WTC11 (cell line): ENCODE data around the gene LMO3. TPM values are rescaled to one million over a fixed set of nuclear protein-coding genes. Genes with fewer than 3 reads are reported as not detected.

Experiments
- ATAC-seq: fragments of 200-7000 bp; cut with Tn5 transposase; 2 replicates; pipeline ENCODE4 v1.10.0; 2021; ENCODE audit warnings: mild to moderate bottlenecking, moderate library complexity
- CTCF ChIA-PET: fragments of 300-600 bp; sonication (Branson Sonifier 250); formaldehyde crosslinking; loops from one replicate; lab custom pipeline; 2021; ENCODE audit warnings: antibody characterized with exemption; lab: Charles Lee
- POLR2A ChIA-PET: fragments of 350-600 bp; sonication (Branson Sonifier 250); formaldehyde crosslinking; loops from one replicate; lab custom pipeline; 2021; ENCODE audit warnings: antibody characterized with exemption; lab: Charles Lee
- DNase-seq: peaks from one replicate; pipeline ENCODE4 v3.0.0; 2021; ENCODE audit warnings: low spot score
- H3K27ac Mint-ChIP-seq: 2 replicates; pipeline ENCODE4 v1.8.0; 2021; ENCODE audit warnings: mixed read lengths
- H3K27me3 Mint-ChIP-seq: 2 replicates; pipeline ENCODE4 v1.8.0; 2021; ENCODE audit warnings: low read depth, mild to moderate bottlenecking, moderate library complexity, mixed read lengths
- H3K36me3 Mint-ChIP-seq: 2 replicates; pipeline ENCODE4 v1.8.0; 2021; ENCODE audit warnings: mixed read lengths
- H3K4me1 Mint-ChIP-seq: 2 replicates; pipeline ENCODE4 v1.8.0; 2022; ENCODE audit warnings: mixed read lengths
- H3K4me3 Mint-ChIP-seq: 2 replicates; pipeline ENCODE4 v1.8.0; 2021; ENCODE audit warnings: mild to moderate bottlenecking, moderate library complexity, mixed read lengths
- H3K9me3 Mint-ChIP-seq: 2 replicates; pipeline ENCODE4 v1.8.0; 2021; ENCODE audit warnings: mixed read lengths
- AFF4 ChIP-seq: sonication (generic); formaldehyde crosslinking; IDR thresholded peaks from 2 replicates; pipeline ENCODE4 v1.8.1; 2023; ENCODE audit warnings: mild to moderate bottlenecking, missing genetic modification reagents, borderline replicate concordance
- CBFB ChIP-seq: sonication (generic); formaldehyde crosslinking; IDR thresholded peaks from 2 replicates; pipeline ENCODE4 v1.8.1; 2022; ENCODE audit warnings: mild to moderate bottlenecking, low read depth, missing genetic modification reagents
- CREB1 ChIP-seq: sonication (generic); formaldehyde crosslinking; IDR thresholded peaks from 2 replicates; pipeline ENCODE4 v1.8.0; 2023; ENCODE audit warnings: mild to moderate bottlenecking, missing genetic modification reagents
- ELF4 ChIP-seq: sonication (generic); formaldehyde crosslinking; IDR thresholded peaks from 2 replicates; pipeline ENCODE4 v1.8.1; 2022; ENCODE audit warnings: low read depth, mild to moderate bottlenecking, moderate library complexity, missing genetic modification reagents
- ESRRA ChIP-seq: sonication (generic); formaldehyde crosslinking; IDR thresholded peaks from 2 replicates; pipeline ENCODE4 v1.8.1; 2022; ENCODE audit warnings: mild to moderate bottlenecking, missing genetic modification reagents, borderline replicate concordance
- FOXK1 ChIP-seq: sonication (generic); formaldehyde crosslinking; IDR thresholded peaks from 2 replicates; pipeline ENCODE4 v1.8.0; 2022; ENCODE audit warnings: mild to moderate bottlenecking, moderate library complexity, missing genetic modification reagents
- GABPB1 ChIP-seq: sonication (generic); formaldehyde crosslinking; IDR thresholded peaks from 2 replicates; pipeline ENCODE4 v1.8.1; 2023; ENCODE audit warnings: mild to moderate bottlenecking, missing genetic modification reagents
- GRHL2 ChIP-seq: fragments of 250-450 bp; sonication (Bioruptor Pico); IDR thresholded peaks from 2 replicates; pipeline ENCODE4 v1.8.0; 2022; ENCODE audit warnings: mild to moderate bottlenecking, moderate library complexity; ENCODE audit not compliant: insufficient replicate concordance, severe bottlenecking
- IRF1 ChIP-seq: sonication (generic); formaldehyde crosslinking; IDR thresholded peaks from 2 replicates; pipeline ENCODE4 v1.8.0; 2023; ENCODE audit warnings: missing genetic modification reagents
- KAT7 ChIP-seq: sonication (generic); formaldehyde crosslinking; IDR thresholded peaks from 2 replicates; pipeline ENCODE4 v1.8.1; 2023; ENCODE audit warnings: missing genetic modification reagents, mild to moderate bottlenecking, borderline replicate concordance
- MAX ChIP-seq: sonication (generic); formaldehyde crosslinking; IDR thresholded peaks from 2 replicates; pipeline ENCODE4 v1.8.0; 2022; ENCODE audit warnings: mild to moderate bottlenecking, missing genetic modification reagents
- MXD4 ChIP-seq: fragments of 250-450 bp; sonication (Bioruptor Pico); IDR thresholded peaks from 2 replicates; pipeline ENCODE4 v1.8.0; 2021; ENCODE audit warnings: mild to moderate bottlenecking, moderate library complexity, borderline replicate concordance
- NFE2L1 ChIP-seq: sonication (generic); formaldehyde crosslinking; IDR thresholded peaks from 2 replicates; pipeline ENCODE4 v1.8.1; 2023; ENCODE audit warnings: missing genetic modification reagents
- NR1H2 ChIP-seq: sonication (generic); formaldehyde crosslinking; IDR thresholded peaks from 2 replicates; pipeline ENCODE4 v1.9.0; 2021; ENCODE audit warnings: mild to moderate bottlenecking, moderate library complexity, missing genetic modification reagents
- NR2C2 ChIP-seq: sonication (generic); formaldehyde crosslinking; IDR thresholded peaks from 2 replicates; pipeline ENCODE4 v1.8.0; 2022; ENCODE audit warnings: mild to moderate bottlenecking, missing genetic modification reagents
- PREB ChIP-seq: sonication (generic); formaldehyde crosslinking; IDR thresholded peaks from 2 replicates; pipeline ENCODE4 v1.8.1; 2022; ENCODE audit warnings: mild to moderate bottlenecking, missing genetic modification reagents, moderate library complexity, borderline replicate concordance
- PRRX2 ChIP-seq: fragments of 250-450 bp; sonication (Bioruptor Pico); IDR thresholded peaks from 2 replicates; pipeline ENCODE4 v1.8.0; 2021; ENCODE audit warnings: mild to moderate bottlenecking
- SMAD3 ChIP-seq: sonication (generic); formaldehyde crosslinking; IDR thresholded peaks from 2 replicates; pipeline ENCODE4 v1.8.0; 2022; ENCODE audit warnings: missing genetic modification reagents, mild to moderate bottlenecking, borderline replicate concordance
- ZBTB21 ChIP-seq: sonication (generic); formaldehyde crosslinking; IDR thresholded peaks from 2 replicates; pipeline ENCODE4 v1.8.1; 2023; ENCODE audit warnings: mild to moderate bottlenecking, missing genetic modification reagents, borderline replicate concordance
- ZNF121 ChIP-seq: sonication (generic); formaldehyde crosslinking; IDR thresholded peaks from 2 replicates; pipeline ENCODE4 v1.8.0; 2023; ENCODE audit warnings: missing genetic modification reagents
- ZNF416 ChIP-seq: fragments of 250-450 bp; sonication (Bioruptor Pico); IDR thresholded peaks from 2 replicates; pipeline ENCODE4 v1.9.0; 2021; ENCODE audit warnings: mild to moderate bottlenecking, inconsistent platforms
- ZNF425 ChIP-seq: fragments of 250-450 bp; sonication (Bioruptor Pico); conservative IDR thresholded peaks from 2 replicates; pipeline ENCODE4 v1.9.0; 2021; ENCODE audit warnings: mild to moderate bottlenecking
- ZNF671 ChIP-seq: fragments of 250-450 bp; sonication (Bioruptor Pico); IDR thresholded peaks from 2 replicates; pipeline ENCODE4 v1.8.0; 2021; ENCODE audit warnings: mild to moderate bottlenecking
- total RNA-seq: library from RNA; stranded (reverse); gene quantifications from 3 replicates; pipeline ENCODE4 v1.2.3, GENCODE V29; 2021
- TF ChIP-seq, protein P1 (sequence below): sonication (generic); formaldehyde crosslinking; IDR thresholded peaks from 2 replicates; pipeline ENCODE4 v1.8.1; 2023; ENCODE audit warnings: mild to moderate bottlenecking, missing genetic modification reagents, moderate library complexity

The LMO3 gene
- total RNA-seq, 1 experiment from 2014 or later: 29.8 TPM

GRCh38 chr12:16600525-16600924 is 5.4 kb downstream of the LMO3 start:
- Mint-ChIP-seq H3K9me3 (no peaks in the 10 kb centered on the region), H3K4me3 (no peak overlapping the region), H3K27ac (no peak overlapping the region), H3K36me3 (no peaks in the 10 kb centered on the region), H3K27me3 (peaks cover 10% of the 10 kb centered on the region), H3K4me1 (peaks cover 62% of the 10 kb centered on the region)
- TF ChIP-seq FOXK1 (CRISPR knock-in tag) (no peak), ZNF416 (no peak), NFE2L1 (CRISPR knock-in tag) (no peak), PREB (CRISPR knock-in tag) (no peak), GABPB1 (CRISPR knock-in tag) (no peak), ZNF425 (CRISPR knock-in tag) (no peak), ESRRA (no peak), NR2C2 (CRISPR knock-in tag) (no peak), ELF4 (CRISPR knock-in tag) (no peak)
- DNase-seq (no peak), ATAC-seq (no peak)
- CTCF ChIA-PET: no interaction called here
- POLR2A ChIA-PET: no interaction called here

- ChIA-PET POLR2A (no interaction called here), CTCF (no interaction called here)
- peaks cover 1% of the 10 kb centered on the region for H3K27me3 Mint-ChIP-seq
- no peak overlapping the region for H3K4me3 Mint-ChIP-seq
- no peak for ATAC-seq
- no peak overlapping the region; the same call in 1 of the 2 replicates for H3K27ac Mint-ChIP-seq
- no peaks in the 10 kb centered on the region for H3K36me3 Mint-ChIP-seq
- H3K4me1 Mint-ChIP-seq: peaks cover 55% of the 10 kb centered on the region
- no peak for DNase-seq
- no peaks in the 10 kb centered on the region for H3K9me3 Mint-ChIP-seq
- TF ChIP-seq, protein P1, sequence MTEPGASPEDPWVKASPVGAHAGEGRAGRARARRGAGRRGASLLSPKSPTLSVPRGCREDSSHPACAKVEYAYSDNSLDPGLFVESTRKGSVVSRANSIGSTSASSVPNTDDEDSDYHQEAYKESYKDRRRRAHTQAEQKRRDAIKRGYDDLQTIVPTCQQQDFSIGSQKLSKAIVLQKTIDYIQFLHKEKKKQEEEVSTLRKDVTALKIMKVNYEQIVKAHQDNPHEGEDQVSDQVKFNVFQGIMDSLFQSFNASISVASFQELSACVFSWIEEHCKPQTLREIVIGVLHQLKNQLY (CRISPR knock-in tag): no peak
- TF ChIP-seq IRF1 (CRISPR knock-in tag) (no peak), CREB1 (CRISPR knock-in tag) (no peak), NR1H2 (CRISPR knock-in tag) (no peak), ZBTB21 (no peak), AFF4 (no peak), ZNF425 (CRISPR knock-in tag) (no peak), SMAD3 (CRISPR knock-in tag) (no peak), GRHL2 (CRISPR knock-in tag) (no peak), MXD4 (no peak), MAX (CRISPR knock-in tag) (no peak), ZNF671 (CRISPR knock-in tag) (no peak), CBFB (no peak), KAT7 (CRISPR knock-in tag) (no peak), PRRX2 (no peak), ZNF121 (CRISPR knock-in tag) (no peak)
Measured at GRCh38 chr12:16599081-16599480, 6.9 kb downstream of the LMO3 start.
